HepG2 (cell line): ENCODE results near the gene LIMA1. TPM values are rescaled to one million over a fixed set of nuclear protein-coding genes. Genes with fewer than 3 reads are reported as not detected.

ENCODE experiments used
- ATAC-seq: fragments of 200-7000 bp; cut with Tn5 transposase; 3 replicates; pipeline ENCODE4 v1.9.1; 2020; ENCODE audit warnings: mild to moderate bottlenecking, moderate library complexity
- BruUV-seq: library from RNA; stranded (reverse); fragments of 400-500 nt; replicated peaks from 2 replicates; lab custom pipeline; 2021; lab: Mats Ljungman, UMichigan
- CTCF ChIA-PET: fragments of 300-600 bp; formaldehyde crosslinking; extraction: SDS; loops from one replicate; lab custom pipeline; 2021; ENCODE audit warnings: low total read pairs, inconsistent platforms, low intra/inter-chr PET ratio; lab: Yijun Ruan, JAX
- POLR2A ChIA-PET: fragments of 350-600 bp; sonication (Branson Sonifier 250); formaldehyde crosslinking; loops from one replicate; lab custom pipeline; 2020; ENCODE audit warnings: antibody characterized with exemption, inconsistent platforms; lab: Yijun Ruan, JAX
- DNase-seq: peaks from one replicate; pipeline ENCODE4 v3.0.0-alpha.2; 2015; ENCODE audit warnings: low spot score
- FAIRE-seq: peaks from 3 replicates; lab custom pipeline; 2011; peaks lifted over from hg19 to GRCh38; lab: Jason Lieb, UNC
- H2AFZ ChIP-seq: one replicate; pipeline ENCODE4 v1.6.1; 2011; ENCODE audit warnings: low read length, inconsistent platforms
- H3K27ac ChIP-seq: fragments of 300-600 bp; 3 replicates; pipeline ENCODE4 v1.8.0; 2011; ENCODE audit warnings: mixed run types, mild to moderate bottlenecking, mixed read lengths, low read length, inconsistent platforms; ENCODE audit not compliant: insufficient read depth; ENCODE audit errors: extremely low read length
- H3K27me3 ChIP-seq, 2 experiments: fragments of 200-600 bp in 1 of 2; 2 replicates in 1 of 2; 3 replicates in 1 of 2; pipeline versions ENCODE4 v1.6.0 to v1.8.0; 2011; ENCODE audit warnings: low read length in 2 of 2, mild to moderate bottlenecking in 2 of 2, moderate library complexity in 2 of 2, inconsistent platforms in 1 of 2; ENCODE audit not compliant: insufficient read depth in 2 of 2, control insufficient read depth in 1 of 2
- H3K36me3 ChIP-seq, 2 experiments: fragments of 200-600 bp in 1 of 2; replicated peaks in 1 of 2; 2 replicates in 1 of 2; 3 replicates in 1 of 2; pipeline versions ENCODE4 v1.5.1 to v1.8.0; 2011; ENCODE audit warnings: low read length in 2 of 2, inconsistent platforms in 1 of 2; ENCODE audit not compliant: insufficient read depth in 2 of 2, control insufficient read depth in 1 of 2
- H3K4me1 ChIP-seq: 2 replicates; pipeline ENCODE4 v1.5.1; 2012; ENCODE audit warnings: low read length, inconsistent platforms; ENCODE audit not compliant: insufficient read depth
- H3K4me2 ChIP-seq: 2 replicates; pipeline ENCODE4 v1.6.0; 2011; ENCODE audit warnings: low read depth, low read length, inconsistent platforms
- H3K4me3 ChIP-seq, 3 experiments: fragments of 200-600 bp in 1 of 3; sonication (generic), shearing (Covaris generic) in 1 of 3; replicated peaks in 1 of 3; 2 replicates each; pipeline ENCODE4 v1.5.1; 2011 to 2016; ENCODE audit warnings: low read length in 3 of 3, inconsistent platforms in 2 of 3, low read depth in 2 of 3, mild to moderate bottlenecking in 2 of 3, control low read depth in 1 of 3, mixed read lengths in 1 of 3; ENCODE audit not compliant: insufficient read depth in 1 of 3
- H3K79me2 ChIP-seq: one replicate; pipeline ENCODE4 v1.6.1; 2011; ENCODE audit warnings: low read length, inconsistent platforms; ENCODE audit not compliant: insufficient read depth
- H3K9ac ChIP-seq: 2 replicates; pipeline ENCODE4 v1.6.0; 2011; ENCODE audit warnings: mild to moderate bottlenecking, low read depth, low read length, inconsistent platforms; ENCODE audit not compliant: insufficient read depth
- H3K9me3 ChIP-seq: 2 replicates; pipeline ENCODE4 v1.5.1; 2012; ENCODE audit warnings: mild to moderate bottlenecking, low read length
- H4K20me1 ChIP-seq: 2 replicates; pipeline ENCODE4 v1.6.0; 2011; ENCODE audit warnings: inconsistent platforms, mild to moderate bottlenecking, low read length, moderate library complexity; ENCODE audit not compliant: insufficient read depth
- ADNP ChIP-seq: sonication (generic); formaldehyde crosslinking; IDR thresholded peaks from 2 replicates; pipeline ENCODE4 v1.4.0; 2020; ENCODE audit warnings: missing genetic modification reagents
- AKAP8 ChIP-seq: sonication (generic); formaldehyde crosslinking; IDR thresholded peaks from 2 replicates; pipeline ENCODE4 v1.5.1; 2020; ENCODE audit warnings: mild to moderate bottlenecking, missing genetic modification reagents
- ATRX ChIP-seq: sonication (generic); formaldehyde crosslinking; IDR thresholded peaks from 2 replicates; pipeline ENCODE4 v1.4.0; 2020; ENCODE audit warnings: missing genetic modification reagents, borderline replicate concordance
- BCL6 ChIP-seq: IDR thresholded peaks from 2 replicates; pipeline ENCODE4 v1.6.1; 2016; ENCODE audit warnings: missing genetic modification reagents, missing compliant biosample characterization
- ELF3 ChIP-seq: IDR thresholded peaks from 2 replicates; pipeline ENCODE4 v1.6.1; 2016; ENCODE audit warnings: missing genetic modification reagents, missing compliant biosample characterization
- FOXC1 ChIP-seq: sonication (generic); formaldehyde crosslinking; IDR thresholded peaks from 2 replicates; pipeline ENCODE4 v1.8.0; 2022; ENCODE audit warnings: mild to moderate bottlenecking, missing genetic modification reagents, borderline replicate concordance
- GFI1 ChIP-seq: sonication (generic); formaldehyde crosslinking; IDR thresholded peaks from 2 replicates; pipeline ENCODE4 v1.5.0; 2020; ENCODE audit warnings: missing genetic modification reagents, mild to moderate bottlenecking, borderline replicate concordance
- HNF4G ChIP-seq, 2 experiments: sonication (generic) in 1 of 2; formaldehyde crosslinking in 1 of 2; IDR thresholded peaks; 2 replicates each; pipeline versions ENCODE4 v1.4.0 to v1.6.1; 2011 to 2020; ENCODE audit warnings: borderline replicate concordance in 2 of 2, low read depth in 2 of 2, mild to moderate bottlenecking in 2 of 2, low read length in 1 of 2, missing genetic modification reagents in 1 of 2, moderate library complexity in 1 of 2
- KDM5B ChIP-seq: sonication (generic); formaldehyde crosslinking; IDR thresholded peaks from 2 replicates; pipeline ENCODE4 v1.4.0; 2020; ENCODE audit warnings: missing genetic modification reagents, mild to moderate bottlenecking, borderline replicate concordance
- NAIF1 ChIP-seq: sonication (generic); formaldehyde crosslinking; IDR thresholded peaks from 2 replicates; pipeline ENCODE4 v1.5.0; 2020; ENCODE audit warnings: mild to moderate bottlenecking, missing genetic modification reagents, borderline replicate concordance
- NR3C1 ChIP-seq: sonication (generic); formaldehyde crosslinking; IDR thresholded peaks from 2 replicates; pipeline ENCODE4 v1.4.0; 2020; ENCODE audit warnings: missing genetic modification reagents
- RBFOX2 ChIP-seq: fragments of 200-400 bp; formaldehyde crosslinking; IDR thresholded peaks from 2 replicates; pipeline ENCODE4 v1.6.1; 2017; ENCODE audit warnings: low read depth, mild to moderate bottlenecking, low read length
- SAP130 ChIP-seq: IDR thresholded peaks from 2 replicates; pipeline ENCODE4 v1.6.1; 2016; ENCODE audit warnings: low read depth
- STAT6 ChIP-seq: sonication (generic); formaldehyde crosslinking; IDR thresholded peaks from 2 replicates; pipeline ENCODE4 v1.4.0; 2020; ENCODE audit warnings: missing genetic modification reagents, mild to moderate bottlenecking, borderline replicate concordance
- TBL1XR1 ChIP-seq: fragments of 150-350 bp; IDR thresholded peaks from 2 replicates; pipeline ENCODE4 v1.6.1; 2014; ENCODE audit warnings: borderline replicate concordance, low read length; ENCODE audit not compliant: partially characterized antibody
- TBP ChIP-seq: sonication (generic); formaldehyde crosslinking; IDR thresholded peaks from 2 replicates; pipeline ENCODE4 v1.5.0; 2020; ENCODE audit warnings: missing genetic modification reagents
- THRA ChIP-seq: sonication (generic); formaldehyde crosslinking; IDR thresholded peaks from 2 replicates; pipeline ENCODE4 v1.4.0; 2020; ENCODE audit warnings: missing genetic modification reagents, borderline replicate concordance
- ZNF383 ChIP-seq: sonication (generic); formaldehyde crosslinking; IDR thresholded peaks from 2 replicates; pipeline ENCODE4 v1.4.0; 2020; ENCODE audit warnings: missing genetic modification reagents, mild to moderate bottlenecking, borderline replicate concordance
- ZNF570 ChIP-seq: sonication (generic); formaldehyde crosslinking; IDR thresholded peaks from 2 replicates; pipeline ENCODE4 v1.4.0; 2020; ENCODE audit warnings: mild to moderate bottlenecking, missing genetic modification reagents, borderline replicate concordance
- ZNF639 ChIP-seq: conservative IDR thresholded peaks from 2 replicates; pipeline ENCODE4 v1.6.1; 2018; ENCODE audit warnings: missing genetic modification reagents
- WGBS: methylation state at CpG from one replicate; pipeline ENCODE4 v1.1.6; 2017; ENCODE audit warnings: low lambda C conversion rate; 5-methylcytosine and 5-hydroxymethylcytosine counted together
- in situ Hi-C: cut with HindIII; loops from 2 replicates; pipeline ENCODE4 v1.10.0; 2017; ENCODE audit warnings: low pct_unique_long_range_greater_than_20kb; ENCODE audit not compliant: extremely low pct_ligation_motif_present
- intact Hi-C: fragments of 100-400 bp; cut with micrococcal nuclease; formaldehyde crosslinking; loops from one replicate; pipeline ENCODE4 v1.10.0; 2022; ENCODE audit not compliant: unreplicated experiment
- polyA plus RNA-seq, 8 experiments: library from polyadenylated mRNA; depleted of rRNA in 3 of 8; stranded (reverse) in 7 of 8; unstranded in 1 of 8; fragments of >200 nt; fragmentation: Illumina TruSeq in 4 of 8; extraction: Trizol in 4 of 8; gene quantifications; 2 replicates each; pipeline versions ENCODE4 v1.2.1 to v1.2.3, GENCODE V29; 2011 to 2016; ENCODE audit warnings: low read depth in 4 of 8, missing spikeins in 1 of 8, mixed read lengths in 1 of 8; ENCODE audit not compliant: insufficient read depth in 1 of 8
- total RNA-seq, 5 experiments: library from RNA; depleted of rRNA; stranded (reverse); fragments of >200 nt; fragmentation: Illumina TruSeq; extraction: Trizol; gene quantifications; 2 replicates each; pipeline ENCODE4 v1.2.3, GENCODE V29; 2016; ENCODE audit warnings: low read depth in 1 of 5

The LIMA1 gene
- total and polyA plus RNA-seq, 2 of the 13 experiments (the other 11 are each of a cell fraction or from before 2014, with no cell fraction given) = 13.0 to 19.8 TPM

- TF ChIP-seq STAT6 (CRISPR knock-in tag) (no peak), ELF3 (CRISPR knock-in tag) (no peak)
These were observed 75.9 kb downstream of the LIMA1 start (continued) for GRCh38 chr12:50207424-50207823.

GRCh38 chr12:50205648-50206047, 77.7 kb downstream of the LIMA1 start:
- FAIRE-seq = no peak
- H3K9me3 ChIP-seq = no peaks in the 10 kb centered on the region
- H3K27me3 ChIP-seq = no peaks in the 10 kb centered on the region
- H3K9ac ChIP-seq = no peak overlapping the region
- in situ Hi-C loops = no loop called here
- no peaks in the 10 kb centered on the region for H3K79me2 ChIP-seq
- DNase-seq = no peak
- CTCF ChIA-PET = no interaction called here
- no peak for ATAC-seq
- POLR2A ChIA-PET = no interaction called here
- no peaks in the 10 kb centered on the region for H3K4me1 ChIP-seq
- no peak for TF ChIP-seq ATRX (CRISPR knock-in tag)
- TF ChIP-seq THRA (CRISPR knock-in tag) = no peak
- no peak for TF ChIP-seq ZNF570 (CRISPR knock-in tag)
- no peak for TF ChIP-seq SAP130 (CRISPR knock-in tag)
- no peak for TF ChIP-seq ZNF639 (CRISPR knock-in tag)
- TF ChIP-seq FOXC1 (CRISPR knock-in tag) = no peak
- no peak for TF ChIP-seq ADNP (CRISPR knock-in tag)
- no peak for TF ChIP-seq HNF4G (IDR thresholded peaks at IDR 0.05; ENCODE audit: borderline replicate concordance, low read depth, low read length)
- TF ChIP-seq HNF4G (CRISPR knock-in tag; IDR thresholded peaks at IDR 0.05; ENCODE audit: borderline replicate concordance, low read depth) = no peak
- no peak for TF ChIP-seq TBP (CRISPR knock-in tag)
- TF ChIP-seq NAIF1 (CRISPR knock-in tag) = no peak
- TF ChIP-seq AKAP8 (CRISPR knock-in tag) = no peak
- TF ChIP-seq NR3C1 (CRISPR knock-in tag) = no peak
- TF ChIP-seq KDM5B = no peak
- no peak for TF ChIP-seq BCL6
- TF ChIP-seq ZNF383 = no peak
- TF ChIP-seq GFI1 (CRISPR knock-in tag) = no peak
- TF ChIP-seq TBL1XR1 = no peak
- no peak for TF ChIP-seq RBFOX2
- TF ChIP-seq, all 625 proteins: peak for 0
- 96% methylated on average over 6 of the region's 6 CpGs for WGBS
- H2AFZ ChIP-seq = no peak overlapping the region
- no TSS peak for BruUV-seq
- H3K36me3 ChIP-seq = peaks cover 5 to 14% of the 10 kb centered on the region in 2 experiments; a peak in 3 of 5 replicates
- H3K4me2 ChIP-seq = no peak overlapping the region
- H4K20me1 ChIP-seq = no peaks in the 10 kb centered on the region
- intact Hi-C loops = no loop called here
- no peak overlapping the region for H3K27ac ChIP-seq
- H3K4me3 ChIP-seq = no peak overlapping the region
